ENCODE results near the gene ARID4B.

GRCh38 chr1:235325139-235325538 is 2.8 kb downstream of the ARID4B start:
- TF ChIP-seq CTCF (IDR thresholded peaks at IDR 0.05; ENCODE audit: low read depth, low read length), result no peak
- TF ChIP-seq MAX (IDR thresholded peaks at IDR 0.05; ENCODE audit: low read depth, low read length), result no peak
- no peak for TF ChIP-seq POLR2A (IDR thresholded peaks at IDR 0.05; ENCODE audit: extremely low read depth, insufficient read length)
- TF ChIP-seq MYC (IDR thresholded peaks at IDR 0.05; ENCODE audit: low read depth, low read length), result no peak
